ENCODE measurements around the gene EXOSC5. TPM values are rescaled to one million over a fixed set of nuclear protein-coding genes. Genes with fewer than 3 reads are reported as not detected.
A peak's percentile ranks its signal among the peaks of the same experiment; 100 is the strongest.

The EXOSC5 gene
- polyA plus RNA-seq, 1 donor from 2014 or later = 42.0 TPM

DNA sequence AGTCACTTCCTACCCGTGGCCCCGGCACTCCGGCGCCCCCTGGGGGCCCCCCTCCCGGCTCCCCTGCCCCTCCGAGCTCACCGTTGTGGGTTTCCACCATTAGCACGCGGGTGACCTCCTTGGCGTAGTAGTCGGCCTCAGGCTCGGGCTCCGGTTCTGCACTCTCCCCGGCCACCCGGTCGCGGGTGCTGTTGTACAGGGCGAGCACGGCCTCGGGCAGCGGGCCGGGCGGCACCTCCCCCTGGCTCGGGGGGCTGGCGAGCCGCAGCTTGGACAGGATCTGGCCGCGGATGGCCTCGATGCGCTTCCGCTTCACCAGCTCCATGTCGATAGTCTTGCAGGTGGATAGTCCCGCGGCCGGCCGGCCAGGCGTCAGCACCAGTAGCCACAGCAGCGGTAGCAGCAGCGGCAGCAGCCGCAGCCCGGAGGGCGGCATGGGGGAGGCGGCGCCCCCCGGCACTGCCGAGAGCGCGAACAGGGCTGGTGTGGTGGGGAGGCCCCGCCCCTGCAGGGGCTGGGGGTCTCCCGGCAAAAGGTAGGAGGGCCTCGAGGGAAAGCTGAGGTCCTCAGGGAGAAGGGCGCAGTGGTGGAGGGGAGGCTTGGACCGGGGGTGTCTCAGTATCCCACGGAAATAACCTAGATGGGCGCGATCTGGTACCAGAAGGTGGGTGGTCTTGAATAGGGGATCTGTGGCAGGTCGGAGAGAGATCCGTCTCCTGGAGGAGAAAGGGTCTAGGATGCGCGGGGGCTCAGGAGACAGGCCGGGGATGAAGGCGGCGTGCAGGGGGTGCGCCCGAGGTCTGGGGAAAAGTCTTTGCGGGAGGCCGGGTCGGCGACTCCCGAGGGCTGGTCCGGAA lies 44.3 kb downstream of the EXOSC5 start:
- no peaks in the 10 kb centered on the region for H3K36me3 ChIP-seq (ENCODE audit: insufficient read depth, low read length)
- no peak overlapping the region for H3K4me2 ChIP-seq (ENCODE audit: low read length)
- TF ChIP-seq EZH2 (IDR thresholded peaks at IDR 0.05; ENCODE audit: borderline replicate concordance, insufficient read depth, low read length, poor library complexity, severe bottlenecking) (peak; percentile 36), POLR2AphosphoS5 (IDR thresholded peaks at IDR 0.05) (no peak)
- no peaks in the 10 kb centered on the region for H3K79me2 ChIP-seq (replicated peaks; ENCODE audit: insufficient read depth, low read length)
- no peak overlapping the region for H3K27ac ChIP-seq (ENCODE audit: low read length)
- H2AFZ ChIP-seq (ENCODE audit: low read depth, low read length) = no peak overlapping the region
- no peaks in the 10 kb centered on the region for H4K20me1 ChIP-seq (ENCODE audit: insufficient read depth)
- no peaks in the 10 kb centered on the region for H3F3A ChIP-seq (ENCODE audit: insufficient read depth, low read length, poor library complexity, severe bottlenecking)
- H3K27me3 ChIP-seq (ENCODE audit: insufficient read depth, low read depth, low read length) = peaks cover 52% of the 10 kb centered on the region
- peak overlapping the region; percentile 12 for H3K9ac ChIP-seq (ENCODE audit: low read length)
- H3K4me3 ChIP-seq (ENCODE audit: low read length) = peak overlapping the region; percentile 65
- no peaks in the 10 kb centered on the region for H3K9me3 ChIP-seq (ENCODE audit: low read length)
- no peaks in the 10 kb centered on the region for H3K9me2 ChIP-seq (ENCODE audit: insufficient read depth, low read length)

- no peak overlapping the region for H3K4me2 ChIP-seq (ENCODE audit: low read length)
- peak overlapping the region; percentile 65 for H3K4me3 ChIP-seq (ENCODE audit: low read length)
- H3K9me3 ChIP-seq (ENCODE audit: low read length) = no peaks in the 10 kb centered on the region
- no peaks in the 10 kb centered on the region for H3K9me2 ChIP-seq (ENCODE audit: insufficient read depth, low read length)
- H3K36me3 ChIP-seq (ENCODE audit: insufficient read depth, low read length) = no peaks in the 10 kb centered on the region
- no peak overlapping the region for H2AFZ ChIP-seq (ENCODE audit: low read depth, low read length)
- TF ChIP-seq RAD21 (conservative IDR thresholded peaks at IDR 0.05) (no peak), EZH2 (IDR thresholded peaks at IDR 0.05; ENCODE audit: borderline replicate concordance, insufficient read depth, low read length, poor library complexity, severe bottlenecking) (peak; percentile 40), EP300 (conservative IDR thresholded peaks at IDR 0.05; ENCODE audit: poor library complexity, severe bottlenecking) (no peak), SMC3 (conservative IDR thresholded peaks at IDR 0.05; ENCODE audit: poor library complexity) (no peak)
- TF ChIP-seq, protein P1, sequence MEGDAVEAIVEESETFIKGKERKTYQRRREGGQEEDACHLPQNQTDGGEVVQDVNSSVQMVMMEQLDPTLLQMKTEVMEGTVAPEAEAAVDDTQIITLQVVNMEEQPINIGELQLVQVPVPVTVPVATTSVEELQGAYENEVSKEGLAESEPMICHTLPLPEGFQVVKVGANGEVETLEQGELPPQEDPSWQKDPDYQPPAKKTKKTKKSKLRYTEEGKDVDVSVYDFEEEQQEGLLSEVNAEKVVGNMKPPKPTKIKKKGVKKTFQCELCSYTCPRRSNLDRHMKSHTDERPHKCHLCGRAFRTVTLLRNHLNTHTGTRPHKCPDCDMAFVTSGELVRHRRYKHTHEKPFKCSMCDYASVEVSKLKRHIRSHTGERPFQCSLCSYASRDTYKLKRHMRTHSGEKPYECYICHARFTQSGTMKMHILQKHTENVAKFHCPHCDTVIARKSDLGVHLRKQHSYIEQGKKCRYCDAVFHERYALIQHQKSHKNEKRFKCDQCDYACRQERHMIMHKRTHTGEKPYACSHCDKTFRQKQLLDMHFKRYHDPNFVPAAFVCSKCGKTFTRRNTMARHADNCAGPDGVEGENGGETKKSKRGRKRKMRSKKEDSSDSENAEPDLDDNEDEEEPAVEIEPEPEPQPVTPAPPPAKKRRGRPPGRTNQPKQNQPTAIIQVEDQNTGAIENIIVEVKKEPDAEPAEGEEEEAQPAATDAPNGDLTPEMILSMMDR (IDR thresholded peaks at IDR 0.05; ENCODE audit: poor library complexity, severe bottlenecking) = no peak
- H3K9ac ChIP-seq (ENCODE audit: low read length) = peak overlapping the region; percentile 12
- H3K27me3 ChIP-seq (ENCODE audit: insufficient read depth, low read depth, low read length) = peaks cover 52% of the 10 kb centered on the region
- H3K27ac ChIP-seq (ENCODE audit: low read length) = no peak overlapping the region
- no peaks in the 10 kb centered on the region for H3F3A ChIP-seq (ENCODE audit: insufficient read depth, low read length, poor library complexity, severe bottlenecking)
- H4K20me1 ChIP-seq (ENCODE audit: insufficient read depth) = no peaks in the 10 kb centered on the region
- no peaks in the 10 kb centered on the region for H3K79me2 ChIP-seq (replicated peaks; ENCODE audit: insufficient read depth, low read length)
These were observed 44.9 kb downstream of the EXOSC5 start for GRCh38 chr19:41352279-41352608.

- Histone ChIP-seq H3F3A (ENCODE audit: insufficient read depth, low read length, poor library complexity, severe bottlenecking) (no peaks in the 10 kb centered on the region), H3K79me2 (replicated peaks; ENCODE audit: insufficient read depth, low read length) (no peaks in the 10 kb centered on the region), H3K9ac (ENCODE audit: low read length) (peak overlapping the region; percentile 24), H3K36me3 (ENCODE audit: insufficient read depth, low read length) (no peaks in the 10 kb centered on the region), H4K20me1 (ENCODE audit: insufficient read depth) (no peaks in the 10 kb centered on the region), H3K27ac (ENCODE audit: low read length) (no peak overlapping the region), H3K4me3 (ENCODE audit: low read length) (peak overlapping the region; percentile 65), H3K27me3 (ENCODE audit: insufficient read depth, low read depth, low read length) (peaks cover 52% of the 10 kb centered on the region), H2AFZ (ENCODE audit: low read depth, low read length) (no peak overlapping the region), H3K4me2 (ENCODE audit: low read length) (peak overlapping the region; percentile 39), H3K9me3 (ENCODE audit: low read length) (no peaks in the 10 kb centered on the region), H3K9me2 (ENCODE audit: insufficient read depth, low read length) (no peaks in the 10 kb centered on the region)
- TF ChIP-seq TAF1 (IDR thresholded peaks at IDR 0.05; ENCODE audit: low read depth) = no peak
- TF ChIP-seq MXI1 (conservative IDR thresholded peaks at IDR 0.05; ENCODE audit: poor library complexity, severe bottlenecking) = no peak
- no peak for TF ChIP-seq EZH2 (IDR thresholded peaks at IDR 0.05; ENCODE audit: borderline replicate concordance, insufficient read depth, low read length, poor library complexity, severe bottlenecking)
- no peak for TF ChIP-seq POLR2AphosphoS5 (IDR thresholded peaks at IDR 0.05)
- TF ChIP-seq, protein P1 (IDR thresholded peaks at IDR 0.05; ENCODE audit: poor library complexity, severe bottlenecking) = no peak
- TF ChIP-seq EP300 (conservative IDR thresholded peaks at IDR 0.05; ENCODE audit: poor library complexity, severe bottlenecking) = no peak
- TF ChIP-seq REST (IDR thresholded peaks at IDR 0.05; ENCODE audit: borderline replicate concordance) = no peak
- TF ChIP-seq SMC3 (conservative IDR thresholded peaks at IDR 0.05; ENCODE audit: poor library complexity) = no peak
- no peak for TF ChIP-seq RAD21 (conservative IDR thresholded peaks at IDR 0.05)
These were observed 45.6 kb downstream of the EXOSC5 start for GRCh38 chr19:41351339-41352245.
